HepG2 (cell line): ENCODE measurements around the gene AHCYL1. TPM values are rescaled to one million over a fixed set of nuclear protein-coding genes. Genes with fewer than 3 reads are reported as not detected.

ENCODE experiments used
- CEBPG ChIP-seq: IDR thresholded peaks from 2 replicates; pipeline ENCODE4 v1.6.1; 2016
- E2F5 ChIP-seq: sonication (generic); formaldehyde crosslinking; conservative IDR thresholded peaks from 2 replicates; pipeline ENCODE4 v1.4.0; 2020; ENCODE audit warnings: missing genetic modification reagents
- NFKB2 ChIP-seq: sonication (generic); formaldehyde crosslinking; IDR thresholded peaks from 2 replicates; pipeline ENCODE4 v1.4.0; 2020; ENCODE audit warnings: missing genetic modification reagents, borderline replicate concordance
- PITX1 ChIP-seq: sonication (generic); formaldehyde crosslinking; IDR thresholded peaks from 2 replicates; pipeline ENCODE4 v1.5.1; 2020; ENCODE audit warnings: mild to moderate bottlenecking, missing genetic modification reagents
- SOX13 ChIP-seq, 3 experiments: fragments of 450-650 bp in 1 of 3; sonication (generic) in 1 of 3; formaldehyde crosslinking in 1 of 3; IDR thresholded peaks in 2 of 3; conservative IDR thresholded peaks in 1 of 3; 2 replicates each; pipeline versions ENCODE4 v1.5.0 to v1.6.1; 2016 to 2020; ENCODE audit warnings: antibody characterized with exemption in 1 of 3, mild to moderate bottlenecking in 1 of 3, missing compliant biosample characterization in 1 of 3, missing genetic modification reagents in 1 of 3, moderate library complexity in 1 of 3
- ZNF263 ChIP-seq: sonication (generic); formaldehyde crosslinking; IDR thresholded peaks from 2 replicates; pipeline ENCODE4 v1.4.0; 2020; ENCODE audit warnings: missing genetic modification reagents
- ZNF282 ChIP-seq: fragments of 450-650 bp; IDR thresholded peaks from 2 replicates; pipeline ENCODE4 v1.6.1; 2018; ENCODE audit not compliant: partially characterized antibody
- ZNF567 ChIP-seq: sonication (generic); formaldehyde crosslinking; IDR thresholded peaks from 2 replicates; pipeline ENCODE4 v1.8.1; 2023; ENCODE audit warnings: mild to moderate bottlenecking, missing genetic modification reagents, borderline replicate concordance
- ZNF713 ChIP-seq: sonication (generic); formaldehyde crosslinking; IDR thresholded peaks from 2 replicates; pipeline ENCODE4 v1.4.0; 2020; ENCODE audit warnings: mild to moderate bottlenecking, missing genetic modification reagents
- ZNF839 ChIP-seq: sonication (generic); formaldehyde crosslinking; IDR thresholded peaks from 2 replicates; pipeline ENCODE4 v1.4.0; 2020; ENCODE audit warnings: missing genetic modification reagents, mild to moderate bottlenecking, borderline replicate concordance
- polyA plus RNA-seq, 8 experiments: library from polyadenylated mRNA; depleted of rRNA in 3 of 8; stranded (reverse) in 7 of 8; unstranded in 1 of 8; fragments of >200 nt; fragmentation: Illumina TruSeq in 4 of 8; extraction: Trizol in 4 of 8; gene quantifications; 2 replicates each; pipeline versions ENCODE4 v1.2.1 to v1.2.3, GENCODE V29; 2011 to 2016; ENCODE audit warnings: low read depth in 4 of 8, missing spikeins in 1 of 8, mixed read lengths in 1 of 8; ENCODE audit not compliant: insufficient read depth in 1 of 8
- total RNA-seq, 5 experiments: library from RNA; depleted of rRNA; stranded (reverse); fragments of >200 nt; fragmentation: Illumina TruSeq; extraction: Trizol; gene quantifications; 2 replicates each; pipeline ENCODE4 v1.2.3, GENCODE V29; 2016; ENCODE audit warnings: low read depth in 1 of 5
- TF ChIP-seq, protein P1 (sequence below): sonication (generic); formaldehyde crosslinking; IDR thresholded peaks from 2 replicates; pipeline ENCODE4 v1.5.0; 2020; ENCODE audit warnings: mild to moderate bottlenecking, missing genetic modification reagents, borderline replicate concordance
- TF ChIP-seq, protein P2 (sequence below): sonication (generic); formaldehyde crosslinking; IDR thresholded peaks from 2 replicates; pipeline ENCODE4; 2020; ENCODE audit warnings: missing genetic modification reagents, mild to moderate bottlenecking, borderline replicate concordance

AHCYL1 gene
- total and polyA plus RNA-seq, 2 of the 13 experiments (the other 11 are each of a cell fraction or from before 2014, with no cell fraction given): 40.9 to 76.3 TPM

- no peak for TF ChIP-seq SOX13 (IDR thresholded peaks at IDR 0.05)
- TF ChIP-seq SOX13 (CRISPR knock-in tag; conservative IDR thresholded peaks at IDR 0.05 in 1 of 2, IDR thresholded peaks at IDR 0.05 in 1 of 2): peak in 1 of 2 experiments; percentile 76; a peak in 2 of 4 replicates
- TF ChIP-seq ZNF282: no peak
- TF ChIP-seq ZNF713 (CRISPR knock-in tag): no peak
- no peak for TF ChIP-seq NFKB2 (CRISPR knock-in tag)
- no peak for TF ChIP-seq ZNF567 (CRISPR knock-in tag)
- TF ChIP-seq ZNF839 (CRISPR knock-in tag): no peak
- TF ChIP-seq, protein P1, sequence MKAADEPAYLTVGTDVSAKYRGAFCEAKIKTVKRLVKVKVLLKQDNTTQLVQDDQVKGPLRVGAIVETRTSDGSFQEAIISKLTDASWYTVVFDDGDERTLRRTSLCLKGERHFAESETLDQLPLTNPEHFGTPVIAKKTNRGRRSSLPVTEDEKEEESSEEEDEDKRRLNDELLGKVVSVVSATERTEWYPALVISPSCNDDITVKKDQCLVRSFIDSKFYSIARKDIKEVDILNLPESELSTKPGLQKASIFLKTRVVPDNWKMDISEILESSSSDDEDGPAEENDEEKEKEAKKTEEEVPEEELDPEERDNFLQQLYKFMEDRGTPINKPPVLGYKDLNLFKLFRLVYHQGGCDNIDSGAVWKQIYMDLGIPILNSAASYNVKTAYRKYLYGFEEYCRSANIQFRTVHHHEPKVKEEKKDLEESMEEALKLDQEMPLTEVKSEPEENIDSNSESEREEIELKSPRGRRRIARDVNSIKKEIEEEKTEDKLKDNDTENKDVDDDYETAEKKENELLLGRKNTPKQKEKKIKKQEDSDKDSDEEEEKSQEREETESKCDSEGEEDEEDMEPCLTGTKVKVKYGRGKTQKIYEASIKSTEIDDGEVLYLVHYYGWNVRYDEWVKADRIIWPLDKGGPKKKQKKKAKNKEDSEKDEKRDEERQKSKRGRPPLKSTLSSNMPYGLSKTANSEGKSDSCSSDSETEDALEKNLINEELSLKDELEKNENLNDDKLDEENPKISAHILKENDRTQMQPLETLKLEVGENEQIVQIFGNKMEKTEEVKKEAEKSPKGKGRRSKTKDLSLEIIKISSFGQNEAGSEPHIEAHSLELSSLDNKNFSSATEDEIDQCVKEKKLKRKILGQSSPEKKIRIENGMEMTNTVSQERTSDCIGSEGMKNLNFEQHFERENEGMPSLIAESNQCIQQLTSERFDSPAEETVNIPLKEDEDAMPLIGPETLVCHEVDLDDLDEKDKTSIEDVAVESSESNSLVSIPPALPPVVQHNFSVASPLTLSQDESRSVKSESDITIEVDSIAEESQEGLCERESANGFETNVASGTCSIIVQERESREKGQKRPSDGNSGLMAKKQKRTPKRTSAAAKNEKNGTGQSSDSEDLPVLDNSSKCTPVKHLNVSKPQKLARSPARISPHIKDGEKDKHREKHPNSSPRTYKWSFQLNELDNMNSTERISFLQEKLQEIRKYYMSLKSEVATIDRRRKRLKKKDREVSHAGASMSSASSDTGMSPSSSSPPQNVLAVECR: peak; percentile 60; the same call in 1 of the 2 replicates
- TF ChIP-seq PITX1 (CRISPR knock-in tag): peak; percentile 83
- no peak for TF ChIP-seq ZNF263 (CRISPR knock-in tag)
- TF ChIP-seq, protein P2, sequence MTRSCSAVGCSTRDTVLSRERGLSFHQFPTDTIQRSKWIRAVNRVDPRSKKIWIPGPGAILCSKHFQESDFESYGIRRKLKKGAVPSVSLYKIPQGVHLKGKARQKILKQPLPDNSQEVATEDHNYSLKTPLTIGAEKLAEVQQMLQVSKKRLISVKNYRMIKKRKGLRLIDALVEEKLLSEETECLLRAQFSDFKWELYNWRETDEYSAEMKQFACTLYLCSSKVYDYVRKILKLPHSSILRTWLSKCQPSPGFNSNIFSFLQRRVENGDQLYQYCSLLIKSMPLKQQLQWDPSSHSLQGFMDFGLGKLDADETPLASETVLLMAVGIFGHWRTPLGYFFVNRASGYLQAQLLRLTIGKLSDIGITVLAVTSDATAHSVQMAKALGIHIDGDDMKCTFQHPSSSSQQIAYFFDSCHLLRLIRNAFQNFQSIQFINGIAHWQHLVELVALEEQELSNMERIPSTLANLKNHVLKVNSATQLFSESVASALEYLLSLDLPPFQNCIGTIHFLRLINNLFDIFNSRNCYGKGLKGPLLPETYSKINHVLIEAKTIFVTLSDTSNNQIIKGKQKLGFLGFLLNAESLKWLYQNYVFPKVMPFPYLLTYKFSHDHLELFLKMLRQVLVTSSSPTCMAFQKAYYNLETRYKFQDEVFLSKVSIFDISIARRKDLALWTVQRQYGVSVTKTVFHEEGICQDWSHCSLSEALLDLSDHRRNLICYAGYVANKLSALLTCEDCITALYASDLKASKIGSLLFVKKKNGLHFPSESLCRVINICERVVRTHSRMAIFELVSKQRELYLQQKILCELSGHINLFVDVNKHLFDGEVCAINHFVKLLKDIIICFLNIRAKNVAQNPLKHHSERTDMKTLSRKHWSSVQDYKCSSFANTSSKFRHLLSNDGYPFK: peak; percentile 17; the same call in 1 of the 2 replicates
- no peak for TF ChIP-seq E2F5 (CRISPR knock-in tag)
- TF ChIP-seq CEBPG (CRISPR knock-in tag): peak; percentile 32; the same call in 1 of the 2 replicates
Measured at GRCh38 chr1:109935451-109935900, 49.1 kb upstream of the AHCYL1 start (continued).
